GM18870 (cell line): ENCODE results near the gene FOXS1.
"Not testable (repeated sequence)": the region's sequence is repeated elsewhere in the genome, so short reads cannot be mapped to it uniquely, and the experiment has no call there.

Experiments used
- ATAC-seq: cut with Tn5 transposase; IDR thresholded peaks from one replicate; pipeline ENCODE4 v1.9.1; 2021; ENCODE audit warnings: moderate library complexity; ENCODE audit not compliant: unreplicated experiment

The FOXS1 gene

DNA sequence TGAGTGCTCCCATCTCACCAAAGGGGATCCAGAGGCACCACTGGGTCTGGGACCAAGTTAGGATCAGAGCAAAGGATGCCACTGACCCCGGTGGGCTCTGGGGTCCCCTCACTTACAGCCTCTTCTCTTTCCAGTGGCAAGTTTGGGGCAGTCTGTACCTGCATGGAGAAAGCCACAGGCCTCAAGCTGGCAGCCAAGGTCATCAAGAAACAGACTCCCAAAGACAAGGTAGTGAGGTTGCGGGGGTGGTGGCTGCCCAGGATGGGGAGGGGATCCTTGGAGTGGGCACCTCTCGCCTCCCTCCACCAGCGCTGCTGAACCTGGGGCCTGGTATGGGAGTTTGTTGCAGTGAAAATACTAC lies 21.3 kb downstream of the FOXS1 start:
- no peak for ATAC-seq

DNA sequence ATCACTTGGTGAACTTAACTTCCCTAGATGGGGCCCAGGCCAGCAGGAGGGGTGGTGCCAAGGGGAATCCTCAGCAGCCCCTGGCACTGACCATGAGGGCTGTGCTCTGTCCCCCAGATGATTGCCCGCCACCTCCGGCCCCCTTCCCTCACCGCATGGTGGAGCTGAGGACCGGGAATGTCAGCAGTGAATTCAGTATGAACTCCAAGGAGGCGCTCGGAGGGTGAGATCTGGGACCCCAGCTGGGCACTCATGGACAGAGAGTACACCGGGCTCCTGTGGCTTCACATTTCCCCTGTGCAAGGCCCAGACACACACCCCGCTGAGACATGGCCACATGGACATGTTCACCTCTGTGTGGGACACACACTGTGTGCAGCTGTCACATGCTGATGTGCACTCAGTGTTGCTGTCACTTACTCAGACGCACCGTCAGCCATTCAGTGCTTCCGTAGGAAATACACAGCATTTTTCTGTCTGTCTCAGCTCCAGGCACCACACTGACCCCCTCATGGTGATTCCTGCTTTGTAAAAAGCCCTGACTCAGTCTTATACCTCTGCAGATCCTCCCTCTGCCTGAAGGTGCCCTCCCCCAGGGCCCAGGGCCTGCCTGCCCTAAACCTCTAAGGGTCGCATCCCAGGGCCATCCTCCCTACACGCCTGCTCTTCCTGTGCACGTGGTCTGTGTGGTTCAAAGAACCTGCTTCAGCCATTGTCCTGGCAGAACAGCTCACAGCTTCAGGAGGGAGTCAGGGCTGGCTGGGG lies 21.9 kb downstream of the FOXS1 start:
- ATAC-seq, result no peak

GRCh38 chr20:31822421-31823330 lies 22.7 kb downstream of the FOXS1 start:
- no peak for ATAC-seq

DNA sequence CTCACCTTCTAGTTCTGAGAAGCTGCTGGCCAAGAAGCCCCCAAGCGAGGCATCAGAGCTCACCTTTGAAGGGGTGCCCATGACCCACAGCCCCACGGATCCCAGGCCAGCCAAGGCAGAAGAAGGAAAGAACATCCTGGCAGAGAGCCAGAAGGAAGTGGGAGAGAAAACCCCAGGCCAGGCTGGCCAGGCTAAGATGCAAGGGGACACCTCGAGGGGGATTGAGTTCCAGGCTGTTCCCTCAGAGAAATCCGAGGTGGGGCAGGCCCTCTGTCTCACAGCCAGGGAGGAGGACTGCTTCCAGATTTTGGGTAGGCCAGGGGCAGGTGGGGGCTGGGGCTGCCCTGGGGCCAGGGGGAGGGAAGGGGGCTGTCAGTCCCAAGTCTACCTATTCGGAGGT lies 24.0 kb downstream of the FOXS1 start:
- no peak for ATAC-seq

DNA sequence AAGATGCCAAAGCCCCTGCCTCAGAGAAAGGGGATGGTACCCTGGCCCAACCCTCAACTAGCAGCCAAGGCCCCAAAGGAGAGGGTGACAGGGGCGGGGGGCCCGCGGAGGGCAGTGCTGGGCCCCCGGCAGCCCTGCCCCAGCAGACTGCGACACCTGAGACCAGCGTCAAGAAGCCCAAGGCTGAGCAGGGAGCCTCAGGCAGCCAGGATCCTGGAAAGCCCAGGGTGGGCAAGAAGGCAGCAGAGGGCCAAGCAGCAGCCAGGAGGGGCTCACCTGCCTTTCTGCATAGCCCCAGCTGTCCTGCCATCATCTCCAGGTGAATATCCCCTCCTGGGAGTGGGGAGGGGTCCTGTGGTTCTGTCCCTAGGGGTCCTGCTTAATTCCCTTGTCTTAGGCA lies 25.2 kb downstream of the FOXS1 start:
- ATAC-seq, result no peak

DNA sequence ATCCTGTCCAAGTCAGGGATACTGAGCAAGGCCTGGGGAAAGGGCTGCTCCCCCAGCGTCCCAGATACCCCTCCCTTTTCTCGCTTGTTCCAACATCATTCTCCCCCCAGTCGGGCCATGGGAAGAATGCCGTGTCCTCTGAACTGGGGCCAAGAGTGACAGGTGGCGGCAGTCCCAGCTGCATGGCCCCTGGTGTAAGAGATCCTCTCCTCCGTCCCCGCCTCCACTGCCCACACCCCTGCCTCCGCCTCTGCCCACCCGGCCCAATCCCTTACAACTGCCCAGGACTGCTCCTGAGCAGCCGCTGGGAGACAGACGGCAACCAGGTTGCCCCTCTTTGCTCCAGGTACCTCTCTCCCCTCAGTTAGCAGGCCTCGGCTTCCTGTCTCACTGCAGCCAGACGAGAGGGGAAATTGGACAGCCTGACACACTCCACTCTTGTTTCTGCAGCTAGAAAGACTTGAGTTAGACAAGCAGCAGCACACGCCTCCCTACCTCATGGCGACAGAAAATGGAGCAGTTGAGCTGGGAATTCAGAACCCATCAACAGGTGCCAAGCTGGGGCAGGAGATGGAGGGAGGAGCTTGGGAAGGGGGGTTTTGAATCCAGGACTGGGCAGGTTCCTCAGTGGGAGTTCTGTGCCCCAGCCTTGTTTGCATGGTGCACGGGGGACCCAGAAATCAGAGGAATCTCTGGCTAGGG lies 26.2 kb downstream of the FOXS1 start, which contains the start of gene MYLK2:
TSS of gene MYLK2 (plus strand) at position 274 of the 702 bp plus-strand sequence. CDS start at position 499, 225 bp downstream.
- ATAC-seq, result no peak

- no peak for ATAC-seq
These were observed 27.0 kb downstream of the FOXS1 start for GRCh38 chr20:31818376-31818908.

GRCh38 chr20:31817461-31817860 lies 27.9 kb downstream of the FOXS1 start:
- no peak for ATAC-seq

- ATAC-seq, result no peak
These were observed 29.2 kb downstream of the FOXS1 start for GRCh38 chr20:31816221-31816620.

GRCh38 chr20:31815408-31816188 lies 29.8 kb downstream of the FOXS1 start:
- ATAC-seq, result no peak

- not testable (repeated sequence) for ATAC-seq
These were observed 31.3 kb downstream of the FOXS1 start for GRCh38 chr20:31814142-31814541.

GRCh38 chr20:31813611-31814010 lies 31.8 kb downstream of the FOXS1 start:
- no peak for ATAC-seq

DNA sequence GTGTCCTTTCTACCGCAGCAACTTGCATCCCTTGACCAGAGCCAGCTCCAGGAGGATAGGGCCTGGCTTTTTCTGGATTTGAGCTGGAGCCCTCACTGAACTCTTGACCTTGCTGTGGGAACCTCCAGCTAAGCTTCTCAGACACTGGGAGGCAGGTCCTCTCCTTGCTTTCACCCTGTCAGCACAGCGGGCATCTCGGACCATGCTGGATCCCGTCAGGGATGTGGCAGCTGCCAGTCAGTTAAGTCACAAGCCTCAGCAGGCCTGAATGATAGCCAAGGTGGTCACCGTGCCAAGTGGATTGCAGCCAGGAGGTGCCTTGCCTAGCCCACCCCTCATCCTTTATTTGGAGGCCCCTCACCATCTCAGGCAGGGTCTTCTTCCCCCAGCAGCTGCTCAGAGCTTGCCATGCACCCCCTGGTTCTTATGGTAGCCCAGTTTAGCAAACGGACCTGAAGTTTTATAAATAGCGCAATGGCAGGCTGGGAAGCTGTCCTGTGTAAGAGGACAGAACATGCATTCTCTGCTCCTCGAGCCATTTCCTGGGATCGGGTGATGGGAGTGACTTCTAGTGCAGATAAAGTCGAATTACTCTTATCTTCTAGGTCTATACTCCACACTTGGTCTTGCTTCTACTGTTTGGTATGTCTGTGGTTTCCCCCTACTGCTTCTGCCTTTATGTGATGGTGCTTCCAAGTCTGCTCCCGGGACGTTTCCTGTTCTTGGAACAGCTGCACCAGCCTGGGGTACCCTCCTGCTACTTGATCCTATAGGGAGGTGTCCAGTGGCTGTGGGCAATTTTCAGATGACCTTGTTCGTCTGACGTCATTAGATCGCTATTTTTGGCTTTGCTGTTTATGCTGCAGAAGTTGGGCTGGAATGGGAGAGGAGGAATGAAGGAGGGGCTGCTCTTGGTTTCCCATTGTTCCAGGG lies 33.3 kb downstream of the FOXS1 start:
- ATAC-seq, result no peak

GRCh38 chr20:31811198-31811597 lies 34.2 kb downstream of the FOXS1 start:
- no peak for ATAC-seq

DNA sequence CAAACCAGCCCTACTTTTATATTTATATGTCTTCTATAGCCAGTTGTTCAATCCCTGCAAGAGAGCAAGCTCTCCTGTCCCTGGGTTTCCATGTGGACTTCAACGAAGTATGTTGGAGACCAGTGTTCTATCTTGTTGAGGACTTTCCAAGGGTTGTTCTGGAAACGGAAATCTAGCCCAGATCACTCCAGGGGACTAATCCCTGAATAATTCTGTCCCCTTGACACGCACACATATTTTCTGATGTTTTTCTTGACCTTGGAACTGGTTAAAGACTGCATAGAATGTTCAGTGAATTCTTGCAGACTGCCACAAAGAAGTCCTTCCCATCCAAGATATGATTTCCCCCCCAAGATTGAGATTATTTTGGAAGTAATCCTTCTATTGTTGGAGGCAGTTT lies 35.7 kb downstream of the FOXS1 start:
- no peak for ATAC-seq

- ATAC-seq, result no peak
These were observed 36.9 kb downstream of the FOXS1 start for GRCh38 chr20:31808481-31808880.

DNA sequence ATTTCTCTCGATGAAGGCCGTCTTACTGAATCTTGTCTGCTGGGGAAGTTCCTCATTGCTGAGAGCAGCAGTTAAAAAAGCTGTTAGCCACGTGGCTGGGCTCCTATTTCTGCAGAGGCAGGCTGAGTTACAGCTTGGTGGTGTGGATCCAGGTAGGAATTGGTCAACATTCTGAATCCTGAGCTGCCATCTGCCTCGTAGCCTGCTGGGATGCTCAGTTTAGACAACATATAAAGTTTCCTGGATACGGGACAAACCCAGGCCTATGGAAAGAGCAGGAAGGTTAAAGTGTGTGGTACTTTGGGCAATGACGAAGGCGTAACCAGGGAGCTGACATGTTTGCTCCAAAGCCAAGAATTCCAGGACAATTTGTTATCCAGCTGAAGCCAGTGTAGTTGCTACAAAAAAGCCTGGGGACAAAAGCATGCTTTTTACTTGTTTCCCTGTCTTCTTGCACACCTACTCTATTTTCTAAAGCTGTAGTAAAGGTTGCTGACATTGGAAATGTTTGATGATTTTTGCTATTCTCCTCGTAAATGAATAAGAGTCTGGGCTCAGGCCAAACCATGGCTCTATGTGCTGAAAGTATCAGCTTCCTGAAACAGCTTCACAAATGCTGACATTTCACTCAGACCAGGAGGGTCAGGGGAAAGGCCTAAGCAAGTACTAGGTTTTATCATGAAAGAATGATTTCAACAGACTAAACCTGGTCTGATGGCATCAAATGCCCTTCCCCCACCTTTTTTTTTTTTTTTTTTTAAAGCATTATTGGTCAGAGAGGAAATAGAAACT lies 38.6 kb downstream of the FOXS1 start:
- no peak for ATAC-seq

DNA sequence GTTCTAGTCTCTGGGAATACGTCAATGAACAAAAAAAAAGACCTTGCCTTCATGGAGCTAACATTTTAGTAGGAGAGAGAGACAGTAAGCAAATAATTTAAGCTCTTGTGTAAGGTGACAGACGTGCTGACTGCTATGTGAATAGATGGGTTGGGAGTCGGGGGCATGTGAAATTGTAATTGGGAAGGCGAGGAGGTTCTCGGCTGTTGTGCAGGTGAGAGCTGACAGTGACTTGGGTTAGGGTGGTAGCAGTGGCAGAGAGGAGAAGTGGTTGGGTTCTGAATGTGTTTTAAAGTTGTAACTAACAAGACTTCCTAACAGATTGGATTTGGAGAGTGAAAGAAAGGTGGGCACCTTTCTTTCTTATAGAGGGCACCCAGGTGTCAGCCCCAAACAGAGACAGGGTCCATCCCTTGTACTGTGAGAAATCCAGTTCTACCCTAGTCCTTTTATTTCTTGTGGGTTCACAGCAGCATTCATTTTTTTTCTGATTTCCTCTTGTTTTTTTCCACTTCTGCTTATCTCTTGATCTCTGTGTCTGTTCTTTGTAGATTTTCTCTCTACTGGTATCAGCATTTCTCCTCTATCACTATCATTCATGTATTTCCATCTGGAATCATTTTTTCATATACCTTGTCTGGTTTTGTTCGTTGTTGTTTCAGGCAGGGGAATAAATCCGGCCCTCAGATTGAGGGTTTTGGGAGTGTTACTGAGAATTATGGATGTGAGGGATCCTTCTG lies 41.7 kb downstream of the FOXS1 start:
- ATAC-seq, result no peak
